Endothelial cell (in vitro differentiated cells): ENCODE data around the gene PDE4B. TPM values are rescaled to one million over a fixed set of nuclear protein-coding genes. Genes with fewer than 3 reads are reported as not detected.
"Not testable (repeated sequence)": the region's sequence is repeated elsewhere in the genome, so short reads cannot be mapped to it uniquely, and the experiment has no call there.

Experiments
- DNase-seq: peaks from one replicate; pipeline ENCODE4 v3.0.0; 2021; ENCODE audit warnings: low spot score
- H3K27ac Mint-ChIP-seq: one replicate; pipeline ENCODE4 v1.8.0; 2021; ENCODE audit warnings: mixed read lengths, inconsistent platforms; ENCODE audit not compliant: unreplicated experiment
- H3K27me3 Mint-ChIP-seq: one replicate; pipeline ENCODE4 v1.8.0; 2021; ENCODE audit warnings: mild to moderate bottlenecking, moderate library complexity, mixed read lengths, inconsistent platforms; ENCODE audit not compliant: unreplicated experiment
- H3K36me3 Mint-ChIP-seq: one replicate; pipeline ENCODE4 v1.8.0; 2021; ENCODE audit warnings: mild to moderate bottlenecking, low read depth, mixed read lengths, inconsistent platforms; ENCODE audit not compliant: unreplicated experiment
- H3K4me1 Mint-ChIP-seq: one replicate; pipeline ENCODE4 v1.8.0; 2021; ENCODE audit warnings: mild to moderate bottlenecking, mixed read lengths, inconsistent platforms; ENCODE audit not compliant: unreplicated experiment
- H3K4me3 Mint-ChIP-seq: one replicate; pipeline ENCODE4 v1.8.0; 2021; ENCODE audit warnings: mild to moderate bottlenecking, mixed read lengths, inconsistent platforms; ENCODE audit not compliant: unreplicated experiment
- H3K9me3 Mint-ChIP-seq: one replicate; pipeline ENCODE4 v1.8.0; 2021; ENCODE audit warnings: mixed read lengths, inconsistent platforms; ENCODE audit not compliant: unreplicated experiment
- CTCF ChIP-seq: fragments of 200-600 bp; sonication (generic); IDR thresholded peaks from one replicate; pipeline ENCODE4 v1.5.0; 2021; ENCODE audit warnings: antibody characterized with exemption; ENCODE audit not compliant: unreplicated experiment
- total RNA-seq: library from RNA; stranded (reverse); fragmentation: NEBNext Ultra II Directional; extraction: Animal tissue kit (Norgen Biotek cat#: 25700); gene quantifications from one replicate; pipeline ENCODE4 v1.2.1, GENCODE V29; 2021; ENCODE audit not compliant: unreplicated experiment

PDE4B gene
- total RNA-seq, 1 donor from 2014 or later: 45.6 TPM

GRCh38 chr1:66085600-66085999 is 292.9 kb downstream of the PDE4B start:
- TF ChIP-seq CTCF: no peak
- no peak for DNase-seq
- Mint-ChIP-seq H3K27me3 (no peaks in the 10 kb centered on the region), H3K4me1 (no peaks in the 10 kb centered on the region), H3K27ac (no peak overlapping the region), H3K9me3 (no peaks in the 10 kb centered on the region), H3K36me3 (no peaks in the 10 kb centered on the region), H3K4me3 (no peak overlapping the region)

- no peaks in the 10 kb centered on the region for H3K27me3 Mint-ChIP-seq
- no peaks in the 10 kb centered on the region for H3K4me1 Mint-ChIP-seq
- DNase-seq: no peak
- no peak overlapping the region for H3K27ac Mint-ChIP-seq
- H3K36me3 Mint-ChIP-seq: no peaks in the 10 kb centered on the region
- no peak overlapping the region for H3K4me3 Mint-ChIP-seq
- no peaks in the 10 kb centered on the region for H3K9me3 Mint-ChIP-seq
- no peak for TF ChIP-seq CTCF
These were observed 296.1 kb downstream of the PDE4B start for GRCh38 chr1:66088787-66089186.

- Mint-ChIP-seq H3K9me3 (no peaks in the 10 kb centered on the region), H3K4me1 (no peaks in the 10 kb centered on the region), H3K27ac (peak overlapping the region; percentile 89), H3K27me3 (no peaks in the 10 kb centered on the region), H3K36me3 (no peaks in the 10 kb centered on the region), H3K4me3 (no peak overlapping the region)
- no peak for DNase-seq
- TF ChIP-seq CTCF: no peak
These were observed 298.3 kb downstream of the PDE4B start for GRCh38 chr1:66090859-66091457.

- Mint-ChIP-seq H3K27ac (no peak overlapping the region), H3K36me3 (no peaks in the 10 kb centered on the region), H3K4me1 (no peaks in the 10 kb centered on the region), H3K9me3 (no peaks in the 10 kb centered on the region), H3K4me3 (no peak overlapping the region), H3K27me3 (no peaks in the 10 kb centered on the region)
- no peak for DNase-seq
- no peak for TF ChIP-seq CTCF
These were observed 302.5 kb downstream of the PDE4B start for GRCh38 chr1:66095190-66095589.

- not testable (repeated sequence) for H3K9me3 Mint-ChIP-seq, H3K36me3 Mint-ChIP-seq, H3K27me3 Mint-ChIP-seq, H3K4me1 Mint-ChIP-seq, DNase-seq, H3K27ac Mint-ChIP-seq, H3K4me3 Mint-ChIP-seq
These were observed 308.3 kb downstream of the PDE4B start for GRCh38 chr1:66100959-66101358.

GRCh38 chr1:66104076-66104475 is 311.4 kb downstream of the PDE4B start:
- not testable (repeated sequence) for H3K27me3 Mint-ChIP-seq, H3K27ac Mint-ChIP-seq, H3K4me1 Mint-ChIP-seq, H3K36me3 Mint-ChIP-seq, H3K9me3 Mint-ChIP-seq, H3K4me3 Mint-ChIP-seq, DNase-seq
